ENCODE measurements around the gene BMP2K.

The BMP2K gene

GRCh38 chr4:78938474-78938867 is 162.3 kb downstream of the BMP2K start:
- no peak for DNase-seq

GRCh38 chr4:78938868-78939666 is 162.9 kb downstream of the BMP2K start, which contains the start of gene PAQR3:
Gene PAQR3, minus strand, starts transcription at chr4:78939438. Its CDS starts 214 bp downstream, at chr4:78939224.
- DNase-seq = peak; percentile 70

- no peak for DNase-seq
Measured at GRCh38 chr4:78939667-78940008, 163.5 kb downstream of the BMP2K start.

- DNase-seq = no peak
Measured at GRCh38 chr4:78940752-78941151, 164.6 kb downstream of the BMP2K start.

GRCh38 chr4:78944381-78944780 is 168.2 kb downstream of the BMP2K start:
- no peak for DNase-seq

GRCh38 chr4:78945651-78946179 is 169.6 kb downstream of the BMP2K start:
- peak; percentile 9 for DNase-seq

GRCh38 chr4:78949735-78950134 is 173.6 kb downstream of the BMP2K start:
- DNase-seq = no peak

GRCh38 chr4:78951862-78952472 is 175.8 kb downstream of the BMP2K start:
- no peak for DNase-seq

- DNase-seq = no peak
Measured at GRCh38 chr4:78953231-78953630, 177.1 kb downstream of the BMP2K start.

GRCh38 chr4:78953769-78954666 is 177.9 kb downstream of the BMP2K start:
- no peak for DNase-seq

- no peak for DNase-seq
Measured at GRCh38 chr4:78956975-78957374, 180.8 kb downstream of the BMP2K start.

GRCh38 chr4:78960926-78961325 is 184.8 kb downstream of the BMP2K start:
- DNase-seq = no peak

Data from NCI-H226 (cell line).